ENCODE measurements around the gene AJAP1.

AJAP1 gene

DNA sequence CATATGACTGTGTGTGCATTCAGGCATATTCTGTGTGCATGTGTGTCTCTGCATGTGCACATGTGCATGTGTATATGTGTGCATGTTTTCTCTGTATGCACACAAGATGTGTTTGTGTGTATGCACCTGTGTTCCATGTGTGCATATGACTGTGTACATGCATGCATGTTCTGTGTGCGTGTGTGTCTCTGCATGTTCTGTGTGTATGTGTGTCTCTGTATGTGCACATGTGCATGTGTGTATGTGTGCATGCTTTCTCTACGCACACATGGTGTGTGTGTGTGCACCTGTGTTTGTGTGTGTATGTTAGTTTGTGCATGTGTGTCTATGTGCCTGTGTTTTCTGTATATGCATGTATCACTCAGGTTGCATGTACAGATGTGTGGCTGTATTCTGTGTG lies 42.3 kb downstream of the AJAP1 start:
- ATAC-seq: no peak
- TF ChIP-seq GLIS3 (CRISPR knock-in tag; IDR thresholded peaks at IDR 0.05): no peak
- TF ChIP-seq ARNTL (CRISPR knock-in tag; IDR thresholded peaks at IDR 0.05; ENCODE audit: borderline replicate concordance, low read depth): no peak
- TF ChIP-seq TCF4 (CRISPR knock-in tag; IDR thresholded peaks at IDR 0.05; ENCODE audit: borderline replicate concordance): no peak
- no peak for TF ChIP-seq BACH2 (CRISPR knock-in tag; IDR thresholded peaks at IDR 0.05; ENCODE audit: borderline replicate concordance)
- no peak for TF ChIP-seq ISL1 (CRISPR knock-in tag; IDR thresholded peaks at IDR 0.05)
- TF ChIP-seq SNAI2 (CRISPR knock-in tag; IDR thresholded peaks at IDR 0.05): no peak
- TF ChIP-seq ZFP3 (CRISPR knock-in tag; IDR thresholded peaks at IDR 0.05): no peak
- TF ChIP-seq, protein P1, sequence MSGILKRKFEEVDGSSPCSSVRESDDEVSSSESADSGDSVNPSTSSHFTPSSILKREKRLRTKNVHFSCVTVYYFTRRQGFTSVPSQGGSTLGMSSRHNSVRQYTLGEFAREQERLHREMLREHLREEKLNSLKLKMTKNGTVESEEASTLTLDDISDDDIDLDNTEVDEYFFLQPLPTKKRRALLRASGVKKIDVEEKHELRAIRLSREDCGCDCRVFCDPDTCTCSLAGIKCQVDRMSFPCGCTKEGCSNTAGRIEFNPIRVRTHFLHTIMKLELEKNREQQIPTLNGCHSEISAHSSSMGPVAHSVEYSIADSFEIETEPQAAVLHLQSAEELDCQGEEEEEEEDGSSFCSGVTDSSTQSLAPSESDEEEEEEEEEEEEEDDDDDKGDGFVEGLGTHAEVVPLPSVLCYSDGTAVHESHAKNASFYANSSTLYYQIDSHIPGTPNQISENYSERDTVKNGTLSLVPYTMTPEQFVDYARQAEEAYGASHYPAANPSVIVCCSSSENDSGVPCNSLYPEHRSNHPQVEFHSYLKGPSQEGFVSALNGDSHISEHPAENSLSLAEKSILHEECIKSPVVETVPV (CRISPR knock-in tag; IDR thresholded peaks at IDR 0.05): no peak
- TF ChIP-seq, protein P2, sequence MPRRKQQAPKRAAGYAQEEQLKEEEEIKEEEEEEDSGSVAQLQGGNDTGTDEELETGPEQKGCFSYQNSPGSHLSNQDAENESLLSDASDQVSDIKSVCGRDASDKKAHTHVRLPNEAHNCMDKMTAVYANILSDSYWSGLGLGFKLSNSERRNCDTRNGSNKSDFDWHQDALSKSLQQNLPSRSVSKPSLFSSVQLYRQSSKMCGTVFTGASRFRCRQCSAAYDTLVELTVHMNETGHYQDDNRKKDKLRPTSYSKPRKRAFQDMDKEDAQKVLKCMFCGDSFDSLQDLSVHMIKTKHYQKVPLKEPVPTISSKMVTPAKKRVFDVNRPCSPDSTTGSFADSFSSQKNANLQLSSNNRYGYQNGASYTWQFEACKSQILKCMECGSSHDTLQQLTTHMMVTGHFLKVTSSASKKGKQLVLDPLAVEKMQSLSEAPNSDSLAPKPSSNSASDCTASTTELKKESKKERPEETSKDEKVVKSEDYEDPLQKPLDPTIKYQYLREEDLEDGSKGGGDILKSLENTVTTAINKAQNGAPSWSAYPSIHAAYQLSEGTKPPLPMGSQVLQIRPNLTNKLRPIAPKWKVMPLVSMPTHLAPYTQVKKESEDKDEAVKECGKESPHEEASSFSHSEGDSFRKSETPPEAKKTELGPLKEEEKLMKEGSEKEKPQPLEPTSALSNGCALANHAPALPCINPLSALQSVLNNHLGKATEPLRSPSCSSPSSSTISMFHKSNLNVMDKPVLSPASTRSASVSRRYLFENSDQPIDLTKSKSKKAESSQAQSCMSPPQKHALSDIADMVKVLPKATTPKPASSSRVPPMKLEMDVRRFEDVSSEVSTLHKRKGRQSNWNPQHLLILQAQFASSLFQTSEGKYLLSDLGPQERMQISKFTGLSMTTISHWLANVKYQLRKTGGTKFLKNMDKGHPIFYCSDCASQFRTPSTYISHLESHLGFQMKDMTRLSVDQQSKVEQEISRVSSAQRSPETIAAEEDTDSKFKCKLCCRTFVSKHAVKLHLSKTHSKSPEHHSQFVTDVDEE (CRISPR knock-in tag; IDR thresholded peaks at IDR 0.05): no peak
- TF ChIP-seq, protein P3, sequence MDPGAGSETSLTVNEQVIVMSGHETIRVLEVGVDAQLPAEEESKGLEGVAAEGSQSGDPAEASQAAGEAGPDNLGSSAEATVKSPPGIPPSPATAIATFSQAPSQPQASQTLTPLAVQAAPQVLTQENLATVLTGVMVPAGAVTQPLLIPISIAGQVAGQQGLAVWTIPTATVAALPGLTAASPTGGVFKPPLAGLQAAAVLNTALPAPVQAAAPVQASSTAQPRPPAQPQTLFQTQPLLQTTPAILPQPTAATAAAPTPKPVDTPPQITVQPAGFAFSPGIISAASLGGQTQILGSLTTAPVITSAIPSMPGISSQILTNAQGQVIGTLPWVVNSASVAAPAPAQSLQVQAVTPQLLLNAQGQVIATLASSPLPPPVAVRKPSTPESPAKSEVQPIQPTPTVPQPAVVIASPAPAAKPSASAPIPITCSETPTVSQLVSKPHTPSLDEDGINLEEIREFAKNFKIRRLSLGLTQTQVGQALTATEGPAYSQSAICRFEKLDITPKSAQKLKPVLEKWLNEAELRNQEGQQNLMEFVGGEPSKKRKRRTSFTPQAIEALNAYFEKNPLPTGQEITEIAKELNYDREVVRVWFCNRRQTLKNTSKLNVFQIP (CRISPR knock-in tag; IDR thresholded peaks at IDR 0.05; ENCODE audit: borderline replicate concordance, low read depth): no peak
- TF ChIP-seq PPARA (CRISPR knock-in tag; IDR thresholded peaks at IDR 0.05; ENCODE audit: borderline replicate concordance): no peak
- TF ChIP-seq ESRRG (CRISPR knock-in tag; IDR thresholded peaks at IDR 0.05): no peak

DNA sequence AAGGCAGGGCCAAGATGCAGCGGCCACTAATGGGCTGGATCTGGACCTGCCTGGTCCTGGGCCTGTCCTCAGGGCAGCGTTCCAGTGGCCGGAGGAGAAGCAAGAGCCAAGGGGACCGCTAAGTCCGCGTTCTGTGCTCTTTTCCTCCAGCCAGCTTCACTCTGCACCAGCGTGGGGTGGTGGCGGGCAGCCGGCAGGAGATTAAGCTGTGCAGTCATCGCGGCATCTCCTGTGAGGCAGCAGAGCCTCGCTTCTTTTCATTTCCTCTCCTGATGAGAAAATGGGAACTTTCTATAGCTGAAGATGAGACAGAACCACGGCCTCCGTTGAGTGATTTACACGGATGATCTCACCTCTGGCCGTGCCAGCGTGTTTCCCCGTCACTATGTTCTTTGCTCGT lies 43.4 kb downstream of the AJAP1 start:
- no peak for ATAC-seq
- TF ChIP-seq, protein P2 (CRISPR knock-in tag; IDR thresholded peaks at IDR 0.05): no peak
- no peak for TF ChIP-seq ZNF8 (CRISPR knock-in tag; IDR thresholded peaks at IDR 0.05)
- TF ChIP-seq TOX (CRISPR knock-in tag; IDR thresholded peaks at IDR 0.05; ENCODE audit: borderline replicate concordance): no peak
- no peak for TF ChIP-seq ZFP3 (CRISPR knock-in tag; IDR thresholded peaks at IDR 0.05)
- no peak for TF ChIP-seq GLIS3 (CRISPR knock-in tag; IDR thresholded peaks at IDR 0.05)
- TF ChIP-seq BACH2 (CRISPR knock-in tag; IDR thresholded peaks at IDR 0.05; ENCODE audit: borderline replicate concordance): no peak
- no peak for TF ChIP-seq ZFP30 (CRISPR knock-in tag; IDR thresholded peaks at IDR 0.05)
- TF ChIP-seq ARNTL (CRISPR knock-in tag; IDR thresholded peaks at IDR 0.05; ENCODE audit: borderline replicate concordance, low read depth): no peak
- TF ChIP-seq, protein P1 (CRISPR knock-in tag; IDR thresholded peaks at IDR 0.05): no peak
- no peak for TF ChIP-seq RARB (CRISPR knock-in tag; IDR thresholded peaks at IDR 0.05)
- TF ChIP-seq ZNF70 (CRISPR knock-in tag; IDR thresholded peaks at IDR 0.05): no peak
- TF ChIP-seq SNAI2 (CRISPR knock-in tag; IDR thresholded peaks at IDR 0.05): no peak

DNA sequence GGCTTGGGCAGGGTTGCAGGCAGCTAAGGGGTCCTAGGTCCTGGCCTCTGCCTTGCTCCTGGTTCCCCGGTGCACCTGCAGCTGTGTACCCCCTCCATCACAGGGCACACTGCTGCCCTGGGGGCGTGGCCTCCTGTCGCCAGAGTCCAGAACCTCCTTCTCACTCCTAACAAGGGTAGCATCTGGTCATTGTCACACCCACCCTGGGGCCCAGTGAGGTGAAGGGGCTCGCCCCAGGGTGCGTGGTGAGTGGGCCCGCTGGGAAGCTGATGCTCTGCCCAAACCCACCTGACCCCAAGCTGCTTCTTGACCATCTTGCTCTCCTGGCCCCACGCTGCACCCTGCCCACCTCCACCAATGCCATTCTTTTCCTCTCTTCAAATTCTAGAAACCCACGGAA lies 44.5 kb downstream of the AJAP1 start:
- no peak for TF ChIP-seq ARNTL (CRISPR knock-in tag; IDR thresholded peaks at IDR 0.05; ENCODE audit: borderline replicate concordance, low read depth)
- no peak for TF ChIP-seq ZNF8 (CRISPR knock-in tag; IDR thresholded peaks at IDR 0.05)
- no peak for TF ChIP-seq BACH2 (CRISPR knock-in tag; IDR thresholded peaks at IDR 0.05; ENCODE audit: borderline replicate concordance)
- no peak for TF ChIP-seq TCF4 (CRISPR knock-in tag; IDR thresholded peaks at IDR 0.05; ENCODE audit: borderline replicate concordance)
- no peak for TF ChIP-seq ZNF70 (CRISPR knock-in tag; IDR thresholded peaks at IDR 0.05)
- TF ChIP-seq ZFP30 (CRISPR knock-in tag; IDR thresholded peaks at IDR 0.05): no peak
- ATAC-seq: no peak
